Gastroesophageal sphincter (tissue), 4 donors: ENCODE data around the gene PPFIA4. TPM values are rescaled to one million over a fixed set of nuclear protein-coding genes. Genes with fewer than 3 reads are reported as not detected.

Experiments used
- ATAC-seq: fragments of 150-250 bp; one replicate; pipeline ENCODE4 v1.9.1; 2016; ENCODE audit warnings: mild to moderate bottlenecking, moderate library complexity
- H3K27ac ChIP-seq, 4 donors: fragments of 200-600 bp; sonication (generic) in 3 of 4; 1 replicate in 3 of 4; 2 replicates in 1 of 4; pipeline ENCODE4 v1.5.1; 2016 to 2019
- H3K27me3 ChIP-seq: fragments of 200-600 bp; sonication (generic); one replicate; pipeline ENCODE4 v1.5.1; 2019
- H3K36me3 ChIP-seq, 2 donors: fragments of 200-600 bp; sonication (generic); one replicate each; pipeline ENCODE4 v1.5.1; 2019; ENCODE audit warnings: control low read depth in 1 of 2
- H3K4me1 ChIP-seq, 3 donors: fragments of 200-600 bp; sonication (generic); 1 replicate in 2 of 3; 2 replicates in 1 of 3; pipeline ENCODE4 v1.5.1; 2016 to 2019; ENCODE audit warnings: control low read depth in 2 of 3
- H3K4me3 ChIP-seq, 2 donors: fragments of 200-600 bp; sonication (generic); one replicate each; pipeline ENCODE4 v1.5.1; 2019; ENCODE audit warnings: mild to moderate bottlenecking in 1 of 2, moderate library complexity in 1 of 2
- H3K9me3 ChIP-seq, 3 donors: fragments of 200-600 bp; sonication (generic); one replicate each; pipeline ENCODE4 v1.5.1; 2017 to 2019; ENCODE audit warnings: control low read depth in 2 of 3
- EP300 ChIP-seq: sonication (generic); formaldehyde crosslinking; IDR thresholded peaks from one replicate; pipeline ENCODE4 v1.6.1; 2017; ENCODE audit warnings: antibody characterized with exemption, mild to moderate bottlenecking
- POLR2A ChIP-seq, 2 donors: fragments of 450-650 bp; IDR thresholded peaks; one replicate each; pipeline ENCODE4 v1.6.1; 2017; ENCODE audit warnings: antibody characterized with exemption in 2 of 2, mild to moderate bottlenecking in 2 of 2, moderate library complexity in 1 of 2
- POLR2AphosphoS5 ChIP-seq: sonication (generic); formaldehyde crosslinking; IDR thresholded peaks from one replicate; pipeline ENCODE4 v1.6.1; 2017; ENCODE audit warnings: antibody characterized with exemption
- WGBS, 2 donors: methylation state at CpG; one replicate each; pipeline ENCODE4 v1.1.5; 2018; ENCODE audit warnings: low coverage in 1 of 2; 5-methylcytosine and 5-hydroxymethylcytosine counted together
- total RNA-seq, 4 donors: library from RNA; depleted of rRNA; stranded (reverse); fragments of >200 nt; gene quantifications; one replicate each; pipeline ENCODE4 v1.1.0, GENCODE V29; 2016
- TF ChIP-seq, protein P1 (sequence below), 4 experiments: fragments of 200-600 bp in 2 of 4; fragments of 450-650 bp in 2 of 4; sonication (generic) in 1 of 4; IDR thresholded peaks; one replicate each; pipeline ENCODE4 v1.5.1; 2017 to 2019; ENCODE audit warnings: antibody characterized with exemption in 4 of 4, mild to moderate bottlenecking in 2 of 4, moderate library complexity in 2 of 4

PPFIA4 gene
- total RNA-seq, 4 donors from 2014 or later, result 0.81 to 10.5 (median 1.7) TPM

- Histone ChIP-seq H3K4me1 (peaks cover 0 to 46% (median 30%) of the 10 kb centered on the region in 3 donors), H3K36me3 (no peaks in the 10 kb centered on the region), H3K27ac (peak within 1 kb of the TSS in 3 of 4 donors; percentile 53 to 64 (median 62)), H3K9me3 (no peaks in the 10 kb centered on the region), H3K27me3 (peaks cover 48% of the 10 kb centered on the region), H3K4me3 (peak within 1 kb of the TSS; percentile 16 to 50)
- TF ChIP-seq POLR2AphosphoS5, result no peak
- no peak for TF ChIP-seq POLR2A (IDR thresholded peaks at IDR 0.05)
- TF ChIP-seq EP300, result no peak
- TF ChIP-seq, protein P1, sequence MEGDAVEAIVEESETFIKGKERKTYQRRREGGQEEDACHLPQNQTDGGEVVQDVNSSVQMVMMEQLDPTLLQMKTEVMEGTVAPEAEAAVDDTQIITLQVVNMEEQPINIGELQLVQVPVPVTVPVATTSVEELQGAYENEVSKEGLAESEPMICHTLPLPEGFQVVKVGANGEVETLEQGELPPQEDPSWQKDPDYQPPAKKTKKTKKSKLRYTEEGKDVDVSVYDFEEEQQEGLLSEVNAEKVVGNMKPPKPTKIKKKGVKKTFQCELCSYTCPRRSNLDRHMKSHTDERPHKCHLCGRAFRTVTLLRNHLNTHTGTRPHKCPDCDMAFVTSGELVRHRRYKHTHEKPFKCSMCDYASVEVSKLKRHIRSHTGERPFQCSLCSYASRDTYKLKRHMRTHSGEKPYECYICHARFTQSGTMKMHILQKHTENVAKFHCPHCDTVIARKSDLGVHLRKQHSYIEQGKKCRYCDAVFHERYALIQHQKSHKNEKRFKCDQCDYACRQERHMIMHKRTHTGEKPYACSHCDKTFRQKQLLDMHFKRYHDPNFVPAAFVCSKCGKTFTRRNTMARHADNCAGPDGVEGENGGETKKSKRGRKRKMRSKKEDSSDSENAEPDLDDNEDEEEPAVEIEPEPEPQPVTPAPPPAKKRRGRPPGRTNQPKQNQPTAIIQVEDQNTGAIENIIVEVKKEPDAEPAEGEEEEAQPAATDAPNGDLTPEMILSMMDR (IDR thresholded peaks at IDR 0.05), result peak in 1 of 4 experiments; percentile 10
- no CpG with 5 or more reads among the region's 51 CpGs for WGBS, 2 donors
- peak; percentile 87 for ATAC-seq
These were observed 101.6 kb downstream of the PPFIA4 start, which contains the start of gene ADORA1 for GRCh38 chr1:203127666-203128430. ADORA1 (plus strand) TSS chr1:203127726; CDS start chr1:203128842, 1,116 bp downstream.

- no peaks in the 10 kb centered on the region for H3K36me3 ChIP-seq
- no peak for ATAC-seq
- peak overlapping the region in 1 of 4 donors; percentile 62 for H3K27ac ChIP-seq
These were observed 102.1 kb downstream of the PPFIA4 start for GRCh38 chr1:203128431-203128715.

More at GRCh38 chr1:203128431-203128715, 102.1 kb downstream of the PPFIA4 start:
- peaks cover 0 to 46% (median 30%) of the 10 kb centered on the region in 3 donors for H3K4me1 ChIP-seq
- H3K4me3 ChIP-seq, result peak overlapping the region; percentile 16 to 50
- H3K27me3 ChIP-seq, result peaks cover 43% of the 10 kb centered on the region
- no CpG with 5 or more reads among the region's 7 CpGs for WGBS, 2 donors
- TF ChIP-seq POLR2AphosphoS5 (no peak), EP300 (no peak), POLR2A (IDR thresholded peaks at IDR 0.05) (no peak)
- TF ChIP-seq, protein P1 (IDR thresholded peaks at IDR 0.05), result no peak
- no peaks in the 10 kb centered on the region for H3K9me3 ChIP-seq

Other genes starting within 250 kb of the PPFIA4 start
- gene KDM5B, start 218.1 kb upstream of the PPFIA4 start, total RNA-seq, result 10 to 100 TPM; 29.2 to 41.4 (median 34.8) TPM
- not detected for gene PCAT6, start 215.5 kb upstream of the PPFIA4 start, total RNA-seq
- 1 to 10 TPM; 4.7 to 7.3 (median 6.1) TPM for gene RABIF, start 137.3 kb upstream of the PPFIA4 start, total RNA-seq
- gene KLHL12, start 99.3 kb upstream of the PPFIA4 start, total RNA-seq, result 10 to 100 TPM; 14.1 to 23.0 (median 21.5) TPM
- gene ADIPOR1, start 68.2 kb upstream of the PPFIA4 start, total RNA-seq, result 10 to 100 TPM; 62.2 to 91.6 (median 68.7) TPM
- 10 to 100 TPM; 37.3 to 51.0 (median 41.2) TPM for gene CYB5R1, start 59.2 kb upstream of the PPFIA4 start, total RNA-seq
- gene TMEM183A, start 19.1 kb upstream of the PPFIA4 start, total RNA-seq, result 100 to 1,000 TPM in 1 of 4 donors, 10 to 100 TPM in 3; 79.3 to 119 (median 90.0) TPM
- under 1 TPM in 1 of 4 donors, not detected in 3; 0.35 TPM for gene MYOG, start 59.5 kb downstream of the PPFIA4 start, total RNA-seq
- gene ADORA1, start 101.2 kb downstream of the PPFIA4 start, total RNA-seq, result 1 to 10 TPM in 1 of 4 donors, under 1 TPM in 3; 0.16 to 2.7 (median 0.33) TPM
- not detected for gene MYBPH, start 149.3 kb downstream of the PPFIA4 start, total RNA-seq
- 1 to 10 TPM in 3 of 4 donors, not detected in 1; 3.4 to 5.4 (median 5.0) TPM for gene CHI3L1, start 160.2 kb downstream of the PPFIA4 start, total RNA-seq
- gene CHIT1, start 203.2 kb downstream of the PPFIA4 start, total RNA-seq, result under 1 TPM in 2 of 4 donors, not detected in 2; 0.13 to 0.16 TPM